ENCODE results near the gene IFT27.

IFT27 gene

DNA sequence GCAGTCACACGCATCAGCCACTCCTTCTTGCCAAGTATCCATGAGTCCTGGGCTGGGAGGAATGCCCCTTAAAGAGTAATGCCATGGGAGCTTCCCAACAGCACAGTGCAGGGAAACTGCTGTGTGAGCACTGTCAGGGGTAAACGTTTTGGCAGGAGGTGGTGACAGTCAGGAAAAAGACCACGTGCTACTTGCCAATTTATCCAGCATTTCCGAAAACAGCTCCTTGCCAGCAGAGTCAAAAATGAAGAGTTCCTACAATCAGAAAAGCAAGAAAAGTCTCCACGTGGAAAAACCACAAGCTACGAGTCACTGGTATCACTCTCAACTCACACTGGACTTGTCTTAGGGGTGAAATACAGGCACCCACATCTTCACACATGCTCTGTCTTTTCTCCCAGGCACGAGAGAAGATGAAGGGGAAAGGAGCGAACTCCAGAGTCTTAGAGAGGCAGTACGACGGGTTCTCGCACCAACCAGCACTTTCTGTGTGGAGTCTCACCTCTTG is 9.9 kb downstream of the IFT27 start:
- peak; percentile 5 for DNase-seq (ENCODE audit: low spot score)

DNA sequence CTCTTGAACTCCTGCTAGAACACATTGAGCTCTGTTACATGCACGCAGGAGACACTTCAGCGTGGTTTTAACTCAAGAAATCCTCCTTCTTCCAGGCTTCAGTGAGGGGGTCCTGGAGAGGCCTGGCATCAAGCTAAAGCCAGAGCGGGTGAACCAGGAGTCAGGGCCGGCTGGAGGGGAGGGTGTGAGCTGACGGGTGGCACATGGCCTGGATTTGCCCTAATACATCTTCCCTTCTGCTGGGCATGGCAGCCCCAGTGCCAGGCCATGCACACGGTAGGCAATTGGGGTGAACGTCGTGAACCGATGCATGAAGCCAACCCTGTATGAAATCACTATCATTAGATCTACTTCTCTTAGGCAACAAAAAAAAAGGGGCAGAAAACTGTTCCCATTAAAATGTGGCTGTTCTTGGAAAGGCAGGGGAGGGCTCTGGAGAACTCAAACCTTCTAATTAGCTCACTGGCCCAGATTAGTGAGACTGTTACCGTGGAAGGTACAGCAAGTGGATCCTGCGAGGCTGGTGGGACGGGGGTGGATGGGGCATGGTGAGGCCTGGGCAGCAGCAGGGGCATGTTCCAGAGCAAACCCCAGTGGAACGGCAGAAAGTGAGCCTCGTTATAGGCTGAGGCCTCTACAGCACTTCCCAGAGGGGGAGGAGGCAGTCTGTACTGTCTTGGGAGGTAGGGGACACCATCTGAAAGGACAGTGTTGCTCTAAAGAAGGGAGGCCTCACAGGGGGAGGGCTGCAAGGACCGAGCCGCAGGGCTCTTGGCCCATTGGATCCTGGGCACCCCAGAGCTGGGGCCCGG is 10.6 kb downstream of the IFT27 start:
- Histone ChIP-seq H3K4me3 (no peak overlapping the region), H3K27ac (no peak overlapping the region)
- TF ChIP-seq, protein P1, sequence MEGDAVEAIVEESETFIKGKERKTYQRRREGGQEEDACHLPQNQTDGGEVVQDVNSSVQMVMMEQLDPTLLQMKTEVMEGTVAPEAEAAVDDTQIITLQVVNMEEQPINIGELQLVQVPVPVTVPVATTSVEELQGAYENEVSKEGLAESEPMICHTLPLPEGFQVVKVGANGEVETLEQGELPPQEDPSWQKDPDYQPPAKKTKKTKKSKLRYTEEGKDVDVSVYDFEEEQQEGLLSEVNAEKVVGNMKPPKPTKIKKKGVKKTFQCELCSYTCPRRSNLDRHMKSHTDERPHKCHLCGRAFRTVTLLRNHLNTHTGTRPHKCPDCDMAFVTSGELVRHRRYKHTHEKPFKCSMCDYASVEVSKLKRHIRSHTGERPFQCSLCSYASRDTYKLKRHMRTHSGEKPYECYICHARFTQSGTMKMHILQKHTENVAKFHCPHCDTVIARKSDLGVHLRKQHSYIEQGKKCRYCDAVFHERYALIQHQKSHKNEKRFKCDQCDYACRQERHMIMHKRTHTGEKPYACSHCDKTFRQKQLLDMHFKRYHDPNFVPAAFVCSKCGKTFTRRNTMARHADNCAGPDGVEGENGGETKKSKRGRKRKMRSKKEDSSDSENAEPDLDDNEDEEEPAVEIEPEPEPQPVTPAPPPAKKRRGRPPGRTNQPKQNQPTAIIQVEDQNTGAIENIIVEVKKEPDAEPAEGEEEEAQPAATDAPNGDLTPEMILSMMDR (IDR thresholded peaks at IDR 0.05) = no peak
- peak; percentile 31 for DNase-seq (ENCODE audit: low spot score)

More for the DNA sequence above, 9.9 kb downstream of the IFT27 start:
- TF ChIP-seq, protein P1 (IDR thresholded peaks at IDR 0.05) = no peak
- no peak overlapping the region for H3K27ac ChIP-seq
- no peak overlapping the region for H3K4me3 ChIP-seq

DNA sequence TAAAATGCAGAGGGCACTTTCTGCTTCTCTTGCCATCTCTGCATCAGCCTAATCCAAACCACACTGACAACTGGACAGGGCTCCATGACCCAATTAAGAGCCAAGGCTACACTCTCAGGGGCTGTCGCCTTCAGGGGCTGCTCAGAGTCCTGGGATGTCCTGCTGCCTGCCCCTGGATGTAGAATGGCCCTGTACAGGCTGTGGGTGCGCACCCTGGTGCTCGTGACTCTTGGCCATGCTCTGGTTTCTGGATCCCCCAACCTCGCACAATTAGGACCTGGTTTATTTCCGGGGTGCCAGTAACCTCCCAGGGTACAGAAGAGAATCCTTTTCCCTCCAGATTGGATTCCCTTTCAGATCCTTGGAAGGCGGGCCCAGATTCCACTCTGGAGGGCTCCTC is 11.3 kb downstream of the IFT27 start:
- no peak overlapping the region for H3K27ac ChIP-seq
- TF ChIP-seq, protein P1 (IDR thresholded peaks at IDR 0.05) = no peak
- no peak overlapping the region for H3K4me3 ChIP-seq
- peak; percentile 50 for DNase-seq (ENCODE audit: low spot score)

DNA sequence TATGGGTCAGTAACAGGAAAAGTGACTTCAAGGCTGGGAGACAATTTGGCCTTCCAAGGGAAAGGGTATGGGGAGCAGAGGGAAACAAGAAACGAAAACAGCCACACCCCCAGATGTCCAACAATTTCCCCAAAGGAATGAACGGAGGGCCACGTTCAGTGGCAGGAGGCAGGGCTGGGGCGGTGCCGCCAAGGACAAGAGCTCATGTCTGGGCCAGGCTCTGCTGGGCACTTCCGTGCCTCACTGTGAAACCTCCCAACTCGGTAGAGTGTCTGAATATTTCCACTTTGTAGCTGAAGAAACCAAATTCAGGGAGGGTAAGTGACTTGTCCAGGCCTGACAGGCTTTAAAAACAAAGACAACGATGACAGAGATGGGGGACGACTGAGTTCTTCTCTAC is 11.9 kb downstream of the IFT27 start:
- TF ChIP-seq, protein P1 (IDR thresholded peaks at IDR 0.05) = no peak
- H3K27ac ChIP-seq = no peak overlapping the region
- peak; percentile 33 for DNase-seq (ENCODE audit: low spot score)
- H3K4me3 ChIP-seq = no peak overlapping the region

DNA sequence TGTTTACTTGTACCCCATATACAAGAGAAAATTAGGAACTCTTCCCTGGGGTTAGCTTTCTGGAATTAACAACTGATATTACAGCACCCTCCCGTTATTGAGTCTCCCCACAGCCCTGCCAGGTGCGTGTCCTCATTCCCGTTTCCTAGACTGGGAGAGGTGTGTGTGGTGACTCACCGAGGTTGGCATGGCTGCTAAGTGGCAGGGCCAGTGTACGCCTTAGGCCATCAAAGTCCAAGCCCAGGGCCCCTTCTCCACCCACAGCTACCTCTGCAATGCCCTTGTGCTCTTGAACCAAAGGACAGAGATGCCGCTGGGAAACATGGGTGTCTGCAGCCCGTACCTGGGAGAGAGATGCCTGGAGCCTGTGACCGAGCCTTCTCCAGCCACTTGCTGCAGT is 12.3 kb downstream of the IFT27 start:
- Histone ChIP-seq H3K27ac (no peak overlapping the region), H3K4me3 (no peak overlapping the region)
- TF ChIP-seq, protein P1 (IDR thresholded peaks at IDR 0.05) = no peak
- DNase-seq (ENCODE audit: low spot score) = peak; percentile 61

DNA sequence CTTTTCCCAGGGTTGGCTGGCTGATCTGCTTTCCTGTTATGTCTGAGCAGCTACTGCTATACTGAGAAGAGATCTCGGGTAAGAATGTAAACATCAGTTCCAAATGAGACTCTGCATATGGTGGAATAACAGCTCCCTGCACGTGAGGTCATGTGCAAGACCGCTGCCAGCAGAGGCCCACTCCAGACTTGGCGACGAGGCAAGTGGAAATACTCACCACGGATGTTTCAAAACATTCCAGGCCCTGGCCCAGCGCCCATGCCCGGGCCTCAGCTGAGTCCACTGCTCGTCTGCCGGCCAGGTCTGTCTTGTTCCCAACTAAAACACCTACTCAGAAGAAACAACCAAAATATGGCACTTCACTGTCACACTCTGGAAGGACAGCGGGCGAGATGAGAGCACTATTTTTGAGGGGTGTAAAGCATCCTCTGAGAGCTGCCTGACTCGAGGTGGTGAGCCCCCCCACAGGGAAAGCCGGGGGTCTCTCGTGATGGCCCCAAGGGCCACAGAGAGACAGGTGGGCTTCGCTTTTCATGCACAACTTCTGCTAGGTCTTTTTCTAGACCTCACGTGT is 13.1 kb downstream of the IFT27 start:
- peak; percentile 59 for DNase-seq (ENCODE audit: low spot score)

More for the DNA sequence above, 13.1 kb downstream of the IFT27 start:
- Histone ChIP-seq H3K27ac (no peak overlapping the region), H3K4me3 (no peak overlapping the region)
- TF ChIP-seq, protein P1 (IDR thresholded peaks at IDR 0.05) = no peak

All from coronary artery (tissue), 2 donors.